Erythroblast (primary cell): Measurements from ENCODE around the gene SPRING1.

ENCODE experiments used
- GATA1 ChIP-seq: IDR thresholded peaks from 2 replicates; pipeline ENCODE4 v1.6.1; 2011; ENCODE audit warnings: low read depth, mild to moderate bottlenecking, control low read depth, low read length, moderate library complexity
- POLR2A ChIP-seq: IDR thresholded peaks from 2 replicates; pipeline ENCODE4 v1.6.1; 2011; ENCODE audit warnings: mild to moderate bottlenecking, low read length

- TF ChIP-seq POLR2A (no peak), GATA1 (no peak)
Measured at GRCh38 chr12:116731801-116732200, 6.1 kb downstream of the SPRING1 start.
